Spinal cord (tissue), 10 donors: ENCODE results near the gene NDUFA11. TPM values are rescaled to one million over a fixed set of nuclear protein-coding genes. Genes with fewer than 3 reads are reported as not detected.

Experiments used
- DNase-seq, 6 donors: peaks; one replicate each; pipeline versions ENCODE4 v3.0.0 to v3.0.0-alpha.2; 2013 to 2015; ENCODE audit warnings: low spot score in 6 of 6, low read depth in 4 of 6
- H3K27ac ChIP-seq: one replicate; pipeline ENCODE4 v1.5.1; 2013; ENCODE audit warnings: low read depth, low read length, control low read depth
- H3K27me3 ChIP-seq: one replicate; pipeline ENCODE4 v1.6.1; 2013; ENCODE audit warnings: low read length; ENCODE audit not compliant: control insufficient read depth, insufficient read depth
- H3K36me3 ChIP-seq: one replicate; pipeline ENCODE4 v1.6.1; 2013; ENCODE audit warnings: low read length; ENCODE audit not compliant: control insufficient read depth, insufficient read depth
- H3K4me1 ChIP-seq: one replicate; pipeline ENCODE4 v1.6.1; 2013; ENCODE audit warnings: low read length; ENCODE audit not compliant: control insufficient read depth, insufficient read depth
- H3K4me3 ChIP-seq: one replicate; pipeline ENCODE4 v1.5.1; 2013; ENCODE audit warnings: low read depth, low read length, control low read depth
- H3K9me3 ChIP-seq: one replicate; pipeline ENCODE4 v1.6.1; 2013; ENCODE audit warnings: low read length; ENCODE audit not compliant: control insufficient read depth, insufficient read depth
- WGBS: methylation state at CpG from one replicate; pipeline ENCODE4 v1.1.5; 2013; ENCODE audit warnings: missing lambda C conversion rate; ENCODE audit not compliant: insufficient coverage; 5-methylcytosine and 5-hydroxymethylcytosine counted together
- polyA plus RNA-seq, 2 donors: library from polyadenylated mRNA; unstranded; fragments of 120-200 nt; gene quantifications; one replicate each; pipeline ENCODE4 v1.2.1, GENCODE V29; 2013; ENCODE audit not compliant: insufficient read length in 2 of 2
- total RNA-seq, 2 donors: library from RNA; depleted of rRNA in 1 of 2; stranded (reverse); fragments of 120-200 nt in 1 of 2; fragments of >200 nt in 1 of 2; gene quantifications; one replicate each; pipeline versions ENCODE4 v1.2.3 to v1.2.4, GENCODE V29; 2013 to 2014
- donor health status: healthy.

NDUFA11 gene
- total and polyA plus RNA-seq, 4 donors = 63.6 to 304 (median 258) TPM

DNA sequence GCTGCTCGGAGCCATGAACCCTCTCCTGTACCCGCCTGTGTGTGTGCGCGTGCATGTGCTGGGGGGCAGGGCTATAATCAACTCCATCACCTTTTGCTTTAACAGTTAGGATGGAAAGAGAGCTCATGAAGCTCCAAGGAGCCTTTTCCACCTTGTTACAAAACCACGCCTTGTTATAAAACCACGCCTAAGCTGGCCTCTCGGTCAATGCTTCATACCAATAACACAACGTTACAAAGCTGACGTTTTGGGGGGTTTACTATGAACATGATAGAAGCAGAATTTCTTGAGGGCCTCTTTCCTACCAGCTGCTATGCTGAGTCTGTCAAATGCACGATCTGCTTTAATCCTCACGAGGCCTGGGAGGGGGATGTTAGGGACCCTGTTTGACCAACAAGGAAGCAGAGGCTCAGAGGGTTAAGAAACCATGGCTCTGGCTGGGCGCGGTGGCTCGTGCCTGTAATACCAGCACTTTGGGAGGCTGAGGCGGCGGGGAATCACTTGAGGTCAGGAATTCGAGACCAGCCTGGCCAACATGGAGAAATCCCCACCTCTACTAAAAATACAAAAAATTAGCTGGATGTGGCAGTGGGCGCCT, 22.3 kb upstream of the NDUFA11 start:
- no peak overlapping the region for H3K27ac ChIP-seq
- H3K9me3 ChIP-seq = no peaks in the 10 kb centered on the region
- 96% methylated on average over 8 of the region's 18 CpGs for WGBS
- H3K27me3 ChIP-seq = no peaks in the 10 kb centered on the region
- peaks cover 99% of the 10 kb centered on the region for H3K36me3 ChIP-seq
- H3K4me1 ChIP-seq = peaks cover 8% of the 10 kb centered on the region
- no peak overlapping the region for H3K4me3 ChIP-seq
- no peak for DNase-seq

DNA sequence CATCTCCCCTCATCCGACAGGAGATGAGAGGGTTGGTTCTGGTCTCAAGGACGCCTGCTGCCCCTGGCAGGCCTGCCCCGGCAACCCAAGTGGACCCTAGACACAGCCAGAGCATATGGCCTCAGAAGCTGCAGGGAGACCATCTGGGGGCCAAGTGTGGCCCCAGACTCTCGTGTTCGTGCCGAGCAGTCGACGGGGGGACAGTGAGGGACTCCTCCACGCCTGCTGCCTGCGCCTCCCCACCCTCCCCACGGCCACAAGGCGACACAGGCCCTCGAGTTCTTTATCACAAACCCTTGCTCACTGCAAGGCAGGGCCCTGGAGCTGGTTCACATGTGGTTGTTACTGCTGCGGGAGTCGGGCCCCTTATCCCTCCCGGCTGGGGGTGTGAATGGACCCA, 19.8 kb upstream of the NDUFA11 start:
- H3K4me1 ChIP-seq = peaks cover 8% of the 10 kb centered on the region
- no peaks in the 10 kb centered on the region for H3K27me3 ChIP-seq
- no peak overlapping the region for H3K4me3 ChIP-seq
- 90% methylated on average over 14 of the region's 16 CpGs for WGBS
- H3K27ac ChIP-seq = no peak overlapping the region
- peaks cover 99% of the 10 kb centered on the region for H3K36me3 ChIP-seq
- no peak for DNase-seq
- H3K9me3 ChIP-seq = no peaks in the 10 kb centered on the region

DNA sequence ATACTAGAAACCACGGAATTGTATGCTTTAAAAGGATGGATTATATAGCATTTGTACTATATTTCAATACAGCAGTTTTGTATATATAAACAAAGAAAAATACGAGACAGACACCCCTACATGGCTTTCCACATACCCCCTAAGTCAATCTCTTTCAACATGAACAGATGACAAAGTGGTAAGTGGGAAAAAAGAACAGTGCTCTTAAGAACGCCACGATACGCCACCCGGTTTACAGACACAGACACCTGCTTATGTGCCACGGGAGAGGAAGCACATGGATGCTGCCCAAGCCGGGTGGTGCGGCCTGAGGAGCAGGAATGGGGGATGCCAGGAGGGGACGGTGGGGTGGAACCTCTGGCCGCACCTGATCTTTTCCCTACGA, 18.6 kb upstream of the NDUFA11 start:
- no peaks in the 10 kb centered on the region for H3K27me3 ChIP-seq
- 95% methylated on average over 10 of the region's 12 CpGs for WGBS
- no peak for DNase-seq
- no peak overlapping the region for H3K27ac ChIP-seq
- H3K4me1 ChIP-seq = peaks cover 8% of the 10 kb centered on the region
- no peaks in the 10 kb centered on the region for H3K9me3 ChIP-seq
- no peak overlapping the region for H3K4me3 ChIP-seq
- peaks cover 99% of the 10 kb centered on the region for H3K36me3 ChIP-seq

GRCh38 chr19:5921516-5922160, 18.0 kb upstream of the NDUFA11 start:
- peaks cover 99% of the 10 kb centered on the region for H3K36me3 ChIP-seq
- H3K4me1 ChIP-seq = peaks cover 7% of the 10 kb centered on the region
- WGBS = 86% methylated on average over 17 of the region's 21 CpGs
- H3K27me3 ChIP-seq = no peaks in the 10 kb centered on the region
- DNase-seq = peak in 1 of 6 donors; percentile 78
- no peak overlapping the region for H3K4me3 ChIP-seq
- H3K9me3 ChIP-seq = no peaks in the 10 kb centered on the region
- H3K27ac ChIP-seq = no peak overlapping the region

DNA sequence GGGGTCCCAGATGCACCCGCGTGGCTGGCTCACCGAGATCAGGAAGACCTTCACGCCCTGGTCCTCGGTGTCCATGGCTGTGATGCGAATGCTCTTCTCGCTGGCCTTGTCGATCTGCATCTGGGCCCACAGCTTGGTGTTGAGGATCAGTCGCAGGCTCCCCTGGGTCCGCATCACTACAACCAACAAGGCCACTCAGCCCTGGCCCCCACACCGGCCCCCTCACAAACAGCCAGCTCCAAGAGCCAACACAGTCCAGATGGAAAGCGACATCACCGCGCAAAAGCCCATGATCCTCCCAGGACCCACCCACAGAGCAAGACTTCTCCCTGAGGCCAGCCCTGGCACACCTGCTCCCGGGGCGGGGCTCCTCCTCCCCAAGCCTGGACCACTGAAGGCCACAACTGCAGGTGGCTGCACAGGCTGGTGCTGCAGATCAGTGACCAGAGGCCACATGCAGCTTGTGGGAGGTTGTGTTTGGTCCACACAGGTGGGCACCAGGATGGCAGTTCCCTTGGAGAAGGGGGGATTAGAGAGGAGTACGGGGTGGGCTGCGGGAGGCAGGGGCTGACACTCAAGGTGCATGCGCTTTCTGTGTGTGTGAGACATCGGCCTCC, 15.0 kb upstream of the NDUFA11 start:
- Histone ChIP-seq H3K4me3 (no peak overlapping the region), H3K36me3 (peaks cover 99% of the 10 kb centered on the region), H3K4me1 (peaks cover 11% of the 10 kb centered on the region), H3K27ac (no peak overlapping the region), H3K27me3 (no peaks in the 10 kb centered on the region), H3K9me3 (no peaks in the 10 kb centered on the region)
- DNase-seq = no peak
- WGBS = 95% methylated on average over 20 of the region's 20 CpGs

GRCh38 chr19:5917431-5918107, 14.0 kb upstream of the NDUFA11 start:
- H3K4me1 ChIP-seq = peaks cover 11% of the 10 kb centered on the region
- H3K9me3 ChIP-seq = no peaks in the 10 kb centered on the region
- H3K36me3 ChIP-seq = peaks cover 93% of the 10 kb centered on the region
- no peak overlapping the region for H3K4me3 ChIP-seq
- WGBS = 89% methylated on average over 36 of the region's 36 CpGs
- H3K27ac ChIP-seq = no peak overlapping the region
- H3K27me3 ChIP-seq = no peaks in the 10 kb centered on the region
- no peak for DNase-seq

- no peak for DNase-seq
- Histone ChIP-seq H3K27me3 (no peaks in the 10 kb centered on the region), H3K36me3 (peaks cover 81% of the 10 kb centered on the region)
These were observed 12.7 kb upstream of the NDUFA11 start for GRCh38 chr19:5916181-5916708.

GRCh38 chr19:5915782-5916165, 12.2 kb upstream of the NDUFA11 start:
- no peaks in the 10 kb centered on the region for H3K27me3 ChIP-seq
- no peak for DNase-seq
- peaks cover 11% of the 10 kb centered on the region for H3K4me1 ChIP-seq
- H3K27ac ChIP-seq = no peak overlapping the region
- H3K36me3 ChIP-seq = peaks cover 80% of the 10 kb centered on the region
- no peaks in the 10 kb centered on the region for H3K9me3 ChIP-seq
- no peak overlapping the region for H3K4me3 ChIP-seq
- 96% methylated on average over 6 of the region's 11 CpGs for WGBS

More at GRCh38 chr19:5916181-5916708, 12.7 kb upstream of the NDUFA11 start:
- H3K9me3 ChIP-seq = no peaks in the 10 kb centered on the region
- WGBS = 79% methylated on average over 14 of the region's 14 CpGs
- H3K27ac ChIP-seq = no peak overlapping the region
- peaks cover 11% of the 10 kb centered on the region for H3K4me1 ChIP-seq
- H3K4me3 ChIP-seq = no peak overlapping the region

GRCh38 chr19:5914946-5915781, 11.6 kb upstream of the NDUFA11 start:
- no peaks in the 10 kb centered on the region for H3K9me3 ChIP-seq
- H3K36me3 ChIP-seq = peaks cover 76% of the 10 kb centered on the region
- H3K4me3 ChIP-seq = no peak overlapping the region
- DNase-seq = no peak
- H3K4me1 ChIP-seq = peaks cover 15% of the 10 kb centered on the region
- no peaks in the 10 kb centered on the region for H3K27me3 ChIP-seq
- H3K27ac ChIP-seq = no peak overlapping the region
- 83% methylated on average over 36 of the region's 42 CpGs for WGBS
